Measurements from ENCODE around the gene PTPRM.

PTPRM gene

GRCh38 chr18:7856733-7857132, 289.6 kb downstream of the PTPRM start:
- no peak for DNase-seq (ENCODE audit: low read depth)

GRCh38 chr18:7857562-7857961, 290.4 kb downstream of the PTPRM start:
- no peak for DNase-seq (ENCODE audit: low read depth)

- no peak for DNase-seq (ENCODE audit: low read depth)
Measured at GRCh38 chr18:7859122-7859521, 292.0 kb downstream of the PTPRM start.

DNA sequence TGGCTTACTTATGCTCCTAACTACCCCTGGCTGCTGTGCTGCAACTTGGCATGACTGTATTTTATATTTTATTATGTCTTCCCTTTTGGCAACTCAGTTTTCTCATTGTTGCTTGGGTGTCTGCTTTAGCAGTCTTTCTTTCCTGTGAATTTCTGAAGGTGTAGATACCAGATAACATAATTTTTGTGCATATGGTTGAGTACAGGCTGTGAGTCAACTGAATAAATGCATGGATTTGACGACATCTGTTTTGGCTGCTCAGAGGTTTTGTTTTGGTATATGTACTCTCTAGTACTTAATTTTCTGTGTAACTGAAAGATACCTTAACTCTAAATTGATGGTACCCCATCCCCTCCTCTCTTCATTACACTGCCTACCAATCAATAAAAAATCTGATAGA, 303.1 kb downstream of the PTPRM start:
- no peak for DNase-seq (ENCODE audit: low read depth)

- peak; percentile 65 for DNase-seq (ENCODE audit: low read depth)
Measured at GRCh38 chr18:7870855-7871254, 303.7 kb downstream of the PTPRM start.

GRCh38 chr18:7871560-7872456, 304.7 kb downstream of the PTPRM start:
- no peak for DNase-seq (ENCODE audit: low read depth)

- peak; percentile 86 for DNase-seq (ENCODE audit: low read depth)
Measured at GRCh38 chr18:7872569-7872968, 305.5 kb downstream of the PTPRM start.

- DNase-seq (ENCODE audit: low read depth): no peak
Measured at GRCh38 chr18:7873316-7873715, 306.2 kb downstream of the PTPRM start.

GRCh38 chr18:7876354-7877104, 309.4 kb downstream of the PTPRM start:
- DNase-seq (ENCODE audit: low read depth): no peak

DNA sequence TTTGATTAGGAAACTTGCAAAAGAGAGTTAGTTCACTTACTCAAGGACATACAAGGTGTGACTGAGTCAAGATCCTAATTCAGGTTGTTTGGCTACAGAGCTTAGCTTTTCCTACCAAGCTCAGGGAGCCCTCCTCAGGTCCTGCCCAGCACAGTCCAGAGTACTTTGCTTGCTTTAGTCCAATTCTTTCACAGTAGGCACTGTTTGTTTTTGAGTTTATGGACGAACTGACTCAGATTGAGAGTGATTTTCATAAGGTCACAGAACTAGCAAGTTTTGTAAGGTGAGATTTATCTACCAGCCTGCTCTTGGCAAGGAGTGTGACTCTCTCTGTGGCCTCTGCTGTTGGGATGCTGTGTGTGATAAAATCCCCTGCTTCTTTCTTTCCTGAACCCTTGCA, 310.5 kb downstream of the PTPRM start:
- no peak for DNase-seq (ENCODE audit: low read depth)

- no peak for DNase-seq (ENCODE audit: low read depth)
Measured at GRCh38 chr18:7878265-7879211, 311.4 kb downstream of the PTPRM start.

DNA sequence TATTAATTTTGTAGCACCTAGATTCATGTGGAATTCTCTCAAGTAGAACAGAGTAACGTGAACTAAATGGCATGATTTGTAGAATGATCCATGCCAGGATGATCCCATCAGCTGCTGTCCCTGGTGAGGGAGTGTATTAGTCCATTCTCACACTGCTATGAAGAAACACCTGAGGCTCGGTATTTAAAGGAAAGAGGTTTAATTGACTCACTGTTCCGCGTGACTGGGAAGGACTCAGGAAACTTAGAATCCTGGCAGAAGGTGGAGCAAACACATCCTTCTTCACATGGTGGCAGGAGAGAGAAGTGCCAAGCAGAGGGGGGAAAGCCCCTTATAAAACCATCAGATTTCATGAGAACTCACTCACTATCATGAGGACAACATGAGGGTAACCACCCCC, 312.6 kb downstream of the PTPRM start:
- DNase-seq (ENCODE audit: low read depth): no peak

GRCh38 chr18:7885865-7886264, 318.7 kb downstream of the PTPRM start:
- no peak for DNase-seq (ENCODE audit: low read depth)

- no peak for DNase-seq (ENCODE audit: low read depth)
Measured at GRCh38 chr18:7886436-7886835, 319.3 kb downstream of the PTPRM start.

- no peak for DNase-seq (ENCODE audit: low read depth)
Measured at GRCh38 chr18:7889515-7889914, 322.4 kb downstream of the PTPRM start.

GRCh38 chr18:7890075-7890474, 323.0 kb downstream of the PTPRM start:
- peak; percentile 14 for DNase-seq (ENCODE audit: low read depth)

DNA sequence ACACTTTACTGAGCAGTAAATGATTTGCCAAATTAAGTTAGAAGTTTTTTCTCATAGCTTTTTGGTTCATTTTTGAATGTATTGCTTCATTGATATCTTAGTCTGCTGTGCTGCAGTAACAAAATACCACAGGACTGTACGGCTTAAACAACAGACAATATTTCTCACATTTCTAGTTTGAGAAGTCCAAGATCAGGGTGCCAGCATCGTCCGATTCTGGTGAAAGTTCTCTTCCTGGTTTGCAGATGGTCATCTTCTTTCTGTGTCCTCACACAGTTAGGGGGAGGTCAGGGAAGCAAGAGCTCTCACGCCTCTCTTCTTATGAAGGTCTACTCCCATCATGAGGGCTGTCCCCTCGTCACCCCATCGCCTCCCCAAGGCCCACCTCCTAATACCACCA, 325.4 kb downstream of the PTPRM start:
- no peak for DNase-seq (ENCODE audit: low read depth)

DNA sequence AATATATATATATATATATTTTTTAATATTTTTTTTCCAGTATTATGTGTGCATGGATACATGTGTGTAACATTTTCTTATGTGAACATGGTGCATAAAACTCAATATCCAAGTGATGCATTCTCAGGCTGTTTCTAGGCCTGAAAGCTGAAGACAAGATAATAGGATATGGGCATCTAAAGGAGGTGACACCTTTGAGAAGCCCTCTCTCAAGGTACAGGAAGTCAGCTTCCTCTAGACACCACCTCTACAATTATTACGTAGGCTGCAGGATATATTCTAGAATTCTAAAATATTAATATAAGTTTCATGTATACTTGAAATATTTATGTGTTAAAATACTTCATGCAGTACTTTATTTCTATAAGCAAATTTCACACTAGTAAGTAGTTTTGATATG, 327.5 kb downstream of the PTPRM start:
- DNase-seq (ENCODE audit: low read depth): no peak

DNA sequence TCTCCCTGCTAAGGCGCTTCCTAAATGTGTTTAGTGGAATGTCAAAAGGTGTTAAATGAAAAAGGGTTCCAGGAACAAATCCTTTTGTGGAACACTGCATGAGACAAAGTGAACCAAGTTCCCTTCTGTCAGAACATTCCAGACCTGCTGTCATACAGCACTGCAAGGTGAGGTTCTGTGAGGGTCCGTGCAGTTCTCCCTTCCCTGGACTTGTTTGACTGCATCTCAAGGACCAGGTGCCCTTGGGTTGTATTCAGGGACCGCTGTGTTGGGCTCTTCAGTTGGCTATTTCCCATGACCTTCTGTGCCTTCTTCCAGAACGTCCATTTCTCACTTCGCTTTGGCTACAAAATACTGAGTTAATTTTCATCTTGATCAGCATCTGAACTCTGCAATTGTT, 328.2 kb downstream of the PTPRM start:
- DNase-seq (ENCODE audit: low read depth): no peak

DNA sequence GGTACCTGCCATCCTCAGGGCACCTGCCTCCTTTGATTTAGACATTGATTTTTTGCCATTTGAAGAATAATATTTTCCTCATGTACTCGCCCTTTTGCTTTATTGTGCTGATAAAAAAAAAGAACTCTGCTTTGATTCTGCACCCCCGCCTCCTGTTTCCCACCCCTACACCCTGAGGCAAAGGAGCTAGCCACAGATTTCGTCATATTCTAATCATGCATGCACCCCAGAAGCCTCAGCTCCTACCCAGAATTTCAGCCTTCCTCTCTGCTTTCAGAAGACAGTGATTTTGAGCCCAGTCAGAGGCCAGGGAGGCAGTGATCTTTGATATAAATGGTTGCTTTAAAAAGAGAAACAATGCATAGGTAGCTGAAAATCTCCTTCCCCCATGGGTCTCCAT, 329.0 kb downstream of the PTPRM start:
- DNase-seq (ENCODE audit: low read depth): no peak

GRCh38 chr18:7896805-7897518, 329.8 kb downstream of the PTPRM start:
- peak; percentile 90 for DNase-seq (ENCODE audit: low read depth)

DNA sequence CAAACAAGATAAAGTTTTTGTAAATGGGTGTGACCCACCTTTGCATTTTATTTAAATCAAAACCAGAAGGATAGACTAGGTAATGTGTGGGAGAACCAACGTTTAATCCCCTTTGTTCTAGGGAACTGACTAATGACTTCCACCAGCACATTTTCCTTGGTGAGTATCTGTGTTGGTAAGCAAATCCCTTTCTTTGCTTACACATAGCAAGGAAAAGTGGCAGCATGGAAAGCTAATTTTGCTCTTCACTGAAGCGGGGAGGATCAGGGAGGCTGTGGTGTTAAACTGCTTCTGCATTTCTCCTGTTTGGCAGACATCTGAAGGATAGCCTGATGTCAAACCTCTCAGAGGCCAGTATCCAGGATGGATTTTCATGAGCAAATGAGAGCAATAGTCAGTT, 331.1 kb downstream of the PTPRM start:
- DNase-seq (ENCODE audit: low read depth): no peak

Data from fibroblast of gingiva (primary cell).